WTC11 (cell line): ENCODE data around the gene ENTHD1.
A peak's percentile ranks its signal among the peaks of the same experiment; 100 is the strongest.

Source experiments
- CTCF ChIP-seq: fragments of 200-600 bp; IDR thresholded peaks from 2 replicates; pipeline ENCODE4 v1.8.0; 2022; ENCODE audit warnings: antibody characterized with exemption
- E2F4 ChIP-seq: sonication (generic); formaldehyde crosslinking; IDR thresholded peaks from 2 replicates; pipeline ENCODE4 v1.8.1; 2022; ENCODE audit warnings: low read depth, mild to moderate bottlenecking, moderate library complexity, missing genetic modification reagents, borderline replicate concordance
- ESRRA ChIP-seq: sonication (generic); formaldehyde crosslinking; IDR thresholded peaks from 2 replicates; pipeline ENCODE4 v1.8.1; 2022; ENCODE audit warnings: mild to moderate bottlenecking, missing genetic modification reagents, borderline replicate concordance
- FOXP1 ChIP-seq: sonication (generic); formaldehyde crosslinking; IDR thresholded peaks from 2 replicates; pipeline ENCODE4 v1.8.0; 2022; ENCODE audit warnings: missing genetic modification reagents, mild to moderate bottlenecking, moderate library complexity, borderline replicate concordance
- JUN ChIP-seq: sonication (generic); formaldehyde crosslinking; IDR thresholded peaks from 2 replicates; pipeline ENCODE4 v1.8.0; 2023; ENCODE audit warnings: mild to moderate bottlenecking, missing genetic modification reagents
- KAT7 ChIP-seq: sonication (generic); formaldehyde crosslinking; IDR thresholded peaks from 2 replicates; pipeline ENCODE4 v1.8.1; 2023; ENCODE audit warnings: missing genetic modification reagents, mild to moderate bottlenecking, borderline replicate concordance
- RELA ChIP-seq: sonication (generic); formaldehyde crosslinking; IDR thresholded peaks from 2 replicates; pipeline ENCODE4 v1.8.1; 2022; ENCODE audit warnings: missing genetic modification reagents, mild to moderate bottlenecking, borderline replicate concordance
- SP1 ChIP-seq: sonication (generic); formaldehyde crosslinking; conservative IDR thresholded peaks from 2 replicates; pipeline ENCODE4 v1.8.1; 2022; ENCODE audit warnings: missing genetic modification reagents
- TF ChIP-seq, protein P1 (sequence below): sonication (generic); formaldehyde crosslinking; conservative IDR thresholded peaks from 2 replicates; pipeline ENCODE4 v1.8.1; 2023; ENCODE audit warnings: mild to moderate bottlenecking, low read depth, missing genetic modification reagents, moderate library complexity
- TF ChIP-seq, protein P2 (sequence below): sonication (generic); formaldehyde crosslinking; IDR thresholded peaks from 2 replicates; pipeline ENCODE4 v1.8.1; 2023; ENCODE audit warnings: mild to moderate bottlenecking, missing genetic modification reagents, moderate library complexity
- TF ChIP-seq, protein P3 (sequence below): sonication (generic); formaldehyde crosslinking; IDR thresholded peaks from 2 replicates; pipeline ENCODE4 v1.8.1; 2022; ENCODE audit warnings: low read depth, missing genetic modification reagents, borderline replicate concordance

GRCh38 chr22:39943337-39943736 is 49.8 kb upstream of the ENTHD1 start:
- TF ChIP-seq SP1 (CRISPR knock-in tag), result no peak
- 0 out of 2 replicates have a peak, but pooled peaks have one; percentile 13 for TF ChIP-seq CTCF
- TF ChIP-seq ESRRA (CRISPR knock-in tag), result no peak
- no peak for TF ChIP-seq E2F4 (CRISPR knock-in tag)
- no peak for TF ChIP-seq FOXP1 (CRISPR knock-in tag)
- TF ChIP-seq KAT7 (CRISPR knock-in tag), result no peak
- TF ChIP-seq, protein P1, sequence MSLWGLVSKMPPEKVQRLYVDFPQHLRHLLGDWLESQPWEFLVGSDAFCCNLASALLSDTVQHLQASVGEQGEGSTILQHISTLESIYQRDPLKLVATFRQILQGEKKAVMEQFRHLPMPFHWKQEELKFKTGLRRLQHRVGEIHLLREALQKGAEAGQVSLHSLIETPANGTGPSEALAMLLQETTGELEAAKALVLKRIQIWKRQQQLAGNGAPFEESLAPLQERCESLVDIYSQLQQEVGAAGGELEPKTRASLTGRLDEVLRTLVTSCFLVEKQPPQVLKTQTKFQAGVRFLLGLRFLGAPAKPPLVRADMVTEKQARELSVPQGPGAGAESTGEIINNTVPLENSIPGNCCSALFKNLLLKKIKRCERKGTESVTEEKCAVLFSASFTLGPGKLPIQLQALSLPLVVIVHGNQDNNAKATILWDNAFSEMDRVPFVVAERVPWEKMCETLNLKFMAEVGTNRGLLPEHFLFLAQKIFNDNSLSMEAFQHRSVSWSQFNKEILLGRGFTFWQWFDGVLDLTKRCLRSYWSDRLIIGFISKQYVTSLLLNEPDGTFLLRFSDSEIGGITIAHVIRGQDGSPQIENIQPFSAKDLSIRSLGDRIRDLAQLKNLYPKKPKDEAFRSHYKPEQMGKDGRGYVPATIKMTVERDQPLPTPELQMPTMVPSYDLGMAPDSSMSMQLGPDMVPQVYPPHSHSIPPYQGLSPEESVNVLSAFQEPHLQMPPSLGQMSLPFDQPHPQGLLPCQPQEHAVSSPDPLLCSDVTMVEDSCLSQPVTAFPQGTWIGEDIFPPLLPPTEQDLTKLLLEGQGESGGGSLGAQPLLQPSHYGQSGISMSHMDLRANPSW (CRISPR knock-in tag), result no peak
- TF ChIP-seq RELA (CRISPR knock-in tag), result no peak
- TF ChIP-seq, protein P2, sequence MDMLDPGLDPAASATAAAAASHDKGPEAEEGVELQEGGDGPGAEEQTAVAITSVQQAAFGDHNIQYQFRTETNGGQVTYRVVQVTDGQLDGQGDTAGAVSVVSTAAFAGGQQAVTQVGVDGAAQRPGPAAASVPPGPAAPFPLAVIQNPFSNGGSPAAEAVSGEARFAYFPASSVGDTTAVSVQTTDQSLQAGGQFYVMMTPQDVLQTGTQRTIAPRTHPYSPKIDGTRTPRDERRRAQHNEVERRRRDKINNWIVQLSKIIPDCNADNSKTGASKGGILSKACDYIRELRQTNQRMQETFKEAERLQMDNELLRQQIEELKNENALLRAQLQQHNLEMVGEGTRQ (CRISPR knock-in tag), result no peak
- TF ChIP-seq, protein P3, sequence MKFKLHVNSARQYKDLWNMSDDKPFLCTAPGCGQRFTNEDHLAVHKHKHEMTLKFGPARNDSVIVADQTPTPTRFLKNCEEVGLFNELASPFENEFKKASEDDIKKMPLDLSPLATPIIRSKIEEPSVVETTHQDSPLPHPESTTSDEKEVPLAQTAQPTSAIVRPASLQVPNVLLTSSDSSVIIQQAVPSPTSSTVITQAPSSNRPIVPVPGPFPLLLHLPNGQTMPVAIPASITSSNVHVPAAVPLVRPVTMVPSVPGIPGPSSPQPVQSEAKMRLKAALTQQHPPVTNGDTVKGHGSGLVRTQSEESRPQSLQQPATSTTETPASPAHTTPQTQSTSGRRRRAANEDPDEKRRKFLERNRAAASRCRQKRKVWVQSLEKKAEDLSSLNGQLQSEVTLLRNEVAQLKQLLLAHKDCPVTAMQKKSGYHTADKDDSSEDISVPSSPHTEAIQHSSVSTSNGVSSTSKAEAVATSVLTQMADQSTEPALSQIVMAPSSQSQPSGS (CRISPR knock-in tag), result no peak
- TF ChIP-seq JUN (CRISPR knock-in tag), result no peak
